Osteocyte (in vitro differentiated cells): ENCODE measurements around the gene GPR107. TPM values are rescaled to one million over a fixed set of nuclear protein-coding genes. Genes with fewer than 3 reads are reported as not detected.

ENCODE experiments used
- DNase-seq: peaks from one replicate; pipeline ENCODE4 v3.0.0; 2021; ENCODE audit warnings: mixed read lengths; ENCODE audit not compliant: unreplicated experiment; ENCODE audit errors: extremely low spot score
- H3K27ac Mint-ChIP-seq: one replicate; pipeline ENCODE4 v1.8.0; 2021; ENCODE audit warnings: mild to moderate bottlenecking, mixed read lengths; ENCODE audit not compliant: unreplicated experiment
- H3K27me3 Mint-ChIP-seq: one replicate; pipeline ENCODE4 v1.8.0; 2021; ENCODE audit warnings: mixed read lengths; ENCODE audit not compliant: unreplicated experiment
- H3K36me3 Mint-ChIP-seq: one replicate; pipeline ENCODE4 v1.8.0; 2021; ENCODE audit warnings: mixed read lengths; ENCODE audit not compliant: unreplicated experiment
- H3K4me1 Mint-ChIP-seq: one replicate; pipeline ENCODE4 v1.8.0; 2021; ENCODE audit warnings: mixed read lengths; ENCODE audit not compliant: unreplicated experiment
- H3K4me3 Mint-ChIP-seq: one replicate; pipeline ENCODE4 v1.8.0; 2021; ENCODE audit warnings: mild to moderate bottlenecking, moderate library complexity, mixed read lengths; ENCODE audit not compliant: unreplicated experiment
- H3K9me3 Mint-ChIP-seq: one replicate; pipeline ENCODE4 v1.8.0; 2021; ENCODE audit warnings: mixed read lengths; ENCODE audit not compliant: unreplicated experiment
- total RNA-seq: library from RNA; stranded (reverse); gene quantifications from 2 replicates; pipeline ENCODE4 v1.2.1, GENCODE V29; 2021
- TF ChIP-seq, protein P1 (sequence below): fragments of 200-600 bp; sonication (generic); IDR thresholded peaks from 2 replicates; pipeline ENCODE4 v1.5.0; 2021; ENCODE audit warnings: antibody characterized with exemption, mild to moderate bottlenecking, moderate library complexity

The GPR107 gene
- total RNA-seq, 1 donor from 2014 or later = 57.0 TPM

GRCh38 chr9:130147910-130148309, 94.2 kb downstream of the GPR107 start:
- Mint-ChIP-seq H3K27me3 (peaks cover 15% of the 10 kb centered on the region), H3K36me3 (no peaks in the 10 kb centered on the region), H3K9me3 (no peaks in the 10 kb centered on the region), H3K4me3 (no peak overlapping the region), H3K27ac (no peak overlapping the region), H3K4me1 (peaks cover 5% of the 10 kb centered on the region)
- DNase-seq = no peak
- TF ChIP-seq, protein P1, sequence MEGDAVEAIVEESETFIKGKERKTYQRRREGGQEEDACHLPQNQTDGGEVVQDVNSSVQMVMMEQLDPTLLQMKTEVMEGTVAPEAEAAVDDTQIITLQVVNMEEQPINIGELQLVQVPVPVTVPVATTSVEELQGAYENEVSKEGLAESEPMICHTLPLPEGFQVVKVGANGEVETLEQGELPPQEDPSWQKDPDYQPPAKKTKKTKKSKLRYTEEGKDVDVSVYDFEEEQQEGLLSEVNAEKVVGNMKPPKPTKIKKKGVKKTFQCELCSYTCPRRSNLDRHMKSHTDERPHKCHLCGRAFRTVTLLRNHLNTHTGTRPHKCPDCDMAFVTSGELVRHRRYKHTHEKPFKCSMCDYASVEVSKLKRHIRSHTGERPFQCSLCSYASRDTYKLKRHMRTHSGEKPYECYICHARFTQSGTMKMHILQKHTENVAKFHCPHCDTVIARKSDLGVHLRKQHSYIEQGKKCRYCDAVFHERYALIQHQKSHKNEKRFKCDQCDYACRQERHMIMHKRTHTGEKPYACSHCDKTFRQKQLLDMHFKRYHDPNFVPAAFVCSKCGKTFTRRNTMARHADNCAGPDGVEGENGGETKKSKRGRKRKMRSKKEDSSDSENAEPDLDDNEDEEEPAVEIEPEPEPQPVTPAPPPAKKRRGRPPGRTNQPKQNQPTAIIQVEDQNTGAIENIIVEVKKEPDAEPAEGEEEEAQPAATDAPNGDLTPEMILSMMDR = no peak

DNA sequence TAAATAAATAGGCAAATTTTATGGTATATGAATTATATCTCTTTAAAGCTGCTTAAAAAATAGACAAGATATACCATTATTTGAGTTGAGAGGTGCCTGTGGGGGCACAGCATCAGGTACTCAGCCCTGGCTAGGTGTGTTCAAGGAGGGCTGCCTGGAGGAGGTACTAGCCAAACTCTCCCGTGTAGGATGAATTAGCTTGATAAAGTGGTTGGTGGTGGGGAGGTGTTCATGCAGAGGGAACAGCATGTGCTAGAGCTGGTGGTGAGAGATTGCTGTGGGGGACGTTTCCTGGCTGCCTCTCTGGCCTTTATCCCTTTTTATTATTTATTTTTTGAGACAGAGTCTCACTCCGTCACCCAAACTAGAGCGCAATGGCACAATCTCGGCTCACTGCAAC, 95.3 kb downstream of the GPR107 start:
- Mint-ChIP-seq H3K4me3 (no peak overlapping the region), H3K27me3 (peaks cover 15% of the 10 kb centered on the region), H3K36me3 (no peaks in the 10 kb centered on the region), H3K27ac (no peak overlapping the region), H3K9me3 (no peaks in the 10 kb centered on the region), H3K4me1 (peaks cover under 1% of the 10 kb centered on the region)
- no peak for DNase-seq
- TF ChIP-seq, protein P1 = no peak

DNA sequence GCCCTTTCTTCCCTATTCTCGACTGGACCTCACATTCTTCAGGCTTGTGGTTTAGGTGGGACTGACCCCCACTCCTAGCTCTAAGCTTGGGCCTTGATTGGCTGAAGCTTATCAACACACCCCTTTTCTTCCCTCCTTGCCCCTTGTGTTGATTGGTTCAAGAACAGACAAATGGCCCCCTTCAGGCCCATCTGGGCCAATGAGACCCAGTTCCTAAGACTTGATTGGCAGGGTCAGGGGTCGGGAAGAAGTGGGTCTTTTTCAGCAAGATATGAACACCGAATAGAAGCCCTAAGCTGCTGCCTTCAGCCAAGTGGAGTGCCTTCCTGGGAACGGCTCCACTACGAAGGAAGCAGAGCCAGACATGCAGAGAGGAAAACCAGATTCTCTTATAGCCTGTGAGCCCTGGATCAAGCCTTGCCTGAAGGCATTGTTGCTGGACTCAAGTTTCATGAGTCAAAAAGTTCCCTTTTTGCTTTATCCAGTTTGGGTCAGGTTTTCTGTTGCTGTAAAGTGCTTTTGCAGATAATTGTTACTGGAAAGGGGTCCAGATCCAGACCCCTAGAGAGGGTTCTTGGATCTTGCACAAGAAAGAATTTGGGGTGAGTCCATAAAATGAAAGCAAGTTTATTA, 96.1 kb downstream of the GPR107 start:
- H3K4me1 Mint-ChIP-seq = no peaks in the 10 kb centered on the region
- no peak overlapping the region for H3K4me3 Mint-ChIP-seq
- DNase-seq = no peak
- TF ChIP-seq, protein P1 = no peak
- H3K36me3 Mint-ChIP-seq = no peaks in the 10 kb centered on the region
- H3K27me3 Mint-ChIP-seq = peaks cover 12% of the 10 kb centered on the region
- no peaks in the 10 kb centered on the region for H3K9me3 Mint-ChIP-seq
- no peak overlapping the region for H3K27ac Mint-ChIP-seq

- TF ChIP-seq, protein P1 = no peak
- Mint-ChIP-seq H3K4me1 (no peaks in the 10 kb centered on the region), H3K27ac (no peak overlapping the region), H3K27me3 (peaks cover 7% of the 10 kb centered on the region), H3K36me3 (no peaks in the 10 kb centered on the region), H3K9me3 (no peaks in the 10 kb centered on the region), H3K4me3 (no peak overlapping the region)
- no peak for DNase-seq
Observed at GRCh38 chr9:130150779-130151382, 97.2 kb downstream of the GPR107 start.

- DNase-seq = no peak
- Mint-ChIP-seq H3K9me3 (no peaks in the 10 kb centered on the region), H3K27ac (no peak overlapping the region), H3K4me1 (no peaks in the 10 kb centered on the region), H3K4me3 (no peak overlapping the region), H3K36me3 (no peaks in the 10 kb centered on the region), H3K27me3 (no peaks in the 10 kb centered on the region)
- TF ChIP-seq, protein P1 = no peak
Observed at GRCh38 chr9:130154816-130155215, 101.1 kb downstream of the GPR107 start.
